Sciatic nerve (tissue), 2 donors: ENCODE results near the gene DROSHA. TPM values are rescaled to one million over a fixed set of nuclear protein-coding genes. Genes with fewer than 3 reads are reported as not detected.
A peak's percentile ranks its signal among the peaks of the same experiment; 100 is the strongest.

Source experiments
- ATAC-seq: fragments of 200-7000 bp; cut with Tn5 transposase; one replicate; pipeline ENCODE4 v1.9.1; 2020; ENCODE audit warnings: mild to moderate bottlenecking, moderate library complexity
- DNase-seq: peaks from one replicate; pipeline ENCODE4 v3.0.0-alpha.2; 2020; ENCODE audit warnings: low spot score
- intact Hi-C: fragments of 100-400 bp; cut with DNase I; formaldehyde crosslinking; loops from one replicate; pipeline ENCODE4 v1.14.2; 2022
- total RNA-seq: library from RNA; stranded (reverse); fragmentation: NEBNext Ultra II Directional; extraction: Animal tissue kit (Norgen Biotek cat#: 25700); gene quantifications from one replicate; pipeline ENCODE4 v1.2.1, GENCODE V29; 2021
- donor health status: DM: no; HTN: no; CAD: no.
- donor health status: DM: no; HTN: no; CAD: no.

DROSHA gene
- total RNA-seq, 1 donor from 2014 or later: 69.8 TPM

DNA sequence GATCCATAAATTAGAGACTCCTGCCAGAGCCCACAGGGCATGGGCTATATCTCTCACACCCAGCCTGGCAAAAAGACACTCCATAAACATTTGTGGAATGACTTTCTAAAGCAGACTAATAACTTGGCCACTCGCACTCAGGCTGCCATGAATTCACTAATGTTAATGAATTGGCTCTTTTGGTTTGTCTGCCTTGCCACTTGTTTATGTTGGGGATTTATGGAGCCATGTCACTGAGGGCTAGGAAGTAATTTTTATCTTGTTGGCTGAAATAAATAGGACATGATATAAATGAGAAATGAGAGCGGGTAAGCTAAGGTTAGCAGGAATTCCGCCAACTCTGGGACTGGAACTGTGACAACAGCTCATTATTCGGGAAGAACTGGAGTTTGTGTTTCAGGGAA lies 55.2 kb downstream of the DROSHA start:
- ATAC-seq (no peak), DNase-seq (no peak)
- intact Hi-C loops: no loop called here

DNA sequence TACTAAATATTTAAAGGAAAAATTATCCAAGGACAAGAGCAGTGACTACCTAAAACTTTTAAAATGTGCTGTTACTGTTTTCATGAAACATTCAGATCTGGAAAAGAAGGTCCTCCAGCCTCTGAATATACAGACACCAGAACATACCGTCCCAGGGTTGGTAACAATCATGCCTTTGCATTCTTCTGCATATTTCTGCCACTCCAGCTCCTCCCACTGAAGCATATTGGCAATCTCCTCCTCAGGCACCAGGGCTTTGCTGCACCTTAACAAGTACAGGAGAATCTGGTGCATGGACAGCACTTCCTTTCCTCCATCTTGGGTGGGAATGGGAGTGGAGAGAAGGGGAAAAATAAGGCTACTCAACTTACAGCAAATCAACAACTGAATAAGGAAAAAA lies 60.0 kb downstream of the DROSHA start:
- DNase-seq (no peak), ATAC-seq (no peak)
- intact Hi-C loops: no loop called here

DNA sequence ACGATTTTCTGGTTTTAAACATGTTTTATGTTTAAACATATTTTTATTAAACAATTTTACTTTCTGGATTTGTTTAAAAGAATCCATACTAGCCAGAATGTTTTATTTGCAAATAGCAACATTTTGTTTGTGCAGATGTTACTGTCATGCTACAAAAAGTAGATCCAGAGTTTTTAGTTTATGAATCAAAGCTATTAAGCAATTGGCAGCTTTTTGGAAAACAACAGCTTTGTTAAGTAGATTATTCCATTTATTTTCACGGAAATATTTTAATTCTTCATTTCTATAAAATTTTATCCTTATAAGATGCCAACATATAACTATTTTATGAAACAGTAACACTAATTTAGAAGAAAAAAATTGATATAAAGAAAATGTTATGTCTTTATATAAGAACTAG lies 60.9 kb downstream of the DROSHA start:
- intact Hi-C loops: no loop called here

DNA sequence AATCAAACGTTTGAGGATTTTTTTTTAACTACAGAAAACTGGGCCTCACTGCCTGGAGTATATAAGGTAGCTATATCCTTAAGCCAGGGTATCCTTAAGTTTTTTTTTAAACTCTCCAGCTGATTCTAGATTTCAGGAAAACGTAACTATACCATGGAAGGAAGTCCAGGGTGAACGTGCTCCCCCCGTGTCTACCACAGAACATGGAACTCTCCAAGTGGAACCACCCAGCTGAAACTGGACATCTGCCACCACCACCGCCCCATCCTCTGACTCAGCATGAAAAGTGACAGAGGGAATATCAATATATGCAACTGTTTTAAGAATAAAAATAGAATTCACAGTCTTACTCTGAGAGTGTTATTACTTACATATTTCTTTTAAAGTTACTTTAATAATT lies 61.3 kb downstream of the DROSHA start:
- DNase-seq: peak; percentile 68
- no peak for ATAC-seq
- intact Hi-C loops: no loop called here

More for the DNA sequence above, 60.9 kb downstream of the DROSHA start:
- ATAC-seq (no peak), DNase-seq (no peak)

DNA sequence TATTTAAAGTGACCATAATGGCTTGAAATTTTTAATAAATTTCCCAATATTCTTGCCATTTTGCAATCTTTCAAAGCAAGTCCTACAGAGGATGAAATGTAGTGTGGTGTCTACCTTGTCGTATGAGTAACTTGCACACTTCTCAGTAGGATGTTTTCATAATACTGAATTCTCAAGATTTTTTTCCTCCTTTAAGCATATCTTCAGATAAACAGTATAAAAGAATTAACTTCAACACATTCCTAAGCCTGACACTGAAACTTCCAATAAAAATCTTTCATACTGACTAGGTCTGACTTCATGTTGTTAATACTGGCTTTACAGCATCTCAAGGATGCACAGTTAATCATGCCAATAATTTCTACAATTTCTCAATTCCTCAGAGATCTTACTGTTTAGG lies 62.0 kb downstream of the DROSHA start:
- intact Hi-C loops: no loop called here
- DNase-seq (no peak), ATAC-seq (no peak)

DNA sequence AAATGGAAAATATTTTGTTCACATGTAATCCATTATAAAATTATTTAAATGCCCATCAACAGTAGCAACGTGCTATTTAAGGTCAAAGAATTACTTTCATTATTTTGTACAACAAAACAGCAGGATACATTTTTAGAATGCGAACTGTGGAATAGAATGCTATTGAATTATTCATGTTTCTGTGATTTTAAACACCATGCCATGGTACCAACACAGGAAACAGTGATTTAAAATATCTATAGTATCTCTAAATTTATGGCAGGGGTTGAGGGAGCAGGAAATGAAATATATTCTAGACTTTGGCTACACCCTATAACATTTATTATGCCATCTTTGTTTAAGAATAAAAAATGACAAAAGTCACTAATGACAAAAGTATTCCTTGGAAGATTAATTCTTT lies 62.4 kb downstream of the DROSHA start:
- ATAC-seq: no peak

DNA sequence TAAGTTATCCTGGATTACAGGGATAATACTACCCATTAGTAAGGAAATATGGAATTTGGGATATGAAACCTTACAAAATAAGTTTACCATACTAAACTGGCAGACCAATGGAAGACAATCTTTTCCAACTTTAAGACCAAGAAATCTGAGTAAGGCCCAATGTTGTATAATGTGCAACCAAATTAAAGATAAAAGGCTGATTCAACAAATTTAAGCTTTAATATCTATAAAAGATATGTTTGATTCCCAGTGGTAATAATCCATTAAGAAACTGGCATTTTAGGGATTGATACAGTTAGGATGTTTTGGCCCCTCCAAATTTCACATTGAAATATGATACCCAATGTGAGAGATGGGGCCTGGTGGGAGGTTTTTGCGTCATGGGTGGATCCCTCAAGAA lies 66.6 kb downstream of the DROSHA start:
- no peak for DNase-seq
- intact Hi-C loops: no loop called here
- no peak for ATAC-seq

More for the DNA sequence above, 62.4 kb downstream of the DROSHA start:
- intact Hi-C loops: no loop called here
- no peak for DNase-seq

DNA sequence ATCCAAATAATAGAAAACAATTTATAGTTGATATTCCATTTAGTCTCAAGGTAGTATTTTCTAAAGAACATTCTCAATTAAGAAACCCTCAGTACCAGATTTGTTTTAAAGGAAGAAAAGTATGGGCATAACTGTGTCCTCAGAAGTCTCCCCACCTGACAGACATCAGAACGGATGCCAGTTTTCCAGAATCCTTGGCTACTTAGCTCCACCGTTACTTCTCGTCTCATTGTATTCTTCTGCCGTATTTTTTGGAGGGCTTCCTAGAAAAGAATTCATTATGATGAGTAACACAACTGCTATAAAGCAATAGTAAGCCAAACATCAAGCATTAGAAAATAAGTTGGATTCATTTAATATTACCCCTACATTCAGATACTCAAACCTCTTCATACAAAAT lies 67.8 kb downstream of the DROSHA start:
- intact Hi-C loops: no loop called here
- ATAC-seq (no peak), DNase-seq (no peak)

DNA sequence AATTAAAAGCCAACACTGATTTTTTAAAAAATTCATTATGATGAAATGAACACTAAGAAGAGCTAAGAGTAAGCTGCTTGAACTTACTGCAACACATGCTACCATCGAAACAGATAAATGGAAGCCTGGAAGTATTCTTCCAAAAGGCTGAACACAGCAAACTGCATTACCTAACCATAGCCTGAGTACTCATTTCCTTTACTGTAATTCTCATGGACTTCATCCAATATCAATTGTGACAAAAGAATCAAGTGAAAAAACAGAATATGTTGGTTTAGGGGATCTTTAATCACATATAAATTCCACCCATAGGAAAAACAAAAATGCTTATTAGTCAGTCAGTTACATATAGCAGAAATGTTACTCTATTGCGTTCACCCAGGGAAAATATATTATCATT lies 68.5 kb downstream of the DROSHA start:
- intact Hi-C loops: no loop called here
- ATAC-seq (no peak), DNase-seq (no peak)

DNA sequence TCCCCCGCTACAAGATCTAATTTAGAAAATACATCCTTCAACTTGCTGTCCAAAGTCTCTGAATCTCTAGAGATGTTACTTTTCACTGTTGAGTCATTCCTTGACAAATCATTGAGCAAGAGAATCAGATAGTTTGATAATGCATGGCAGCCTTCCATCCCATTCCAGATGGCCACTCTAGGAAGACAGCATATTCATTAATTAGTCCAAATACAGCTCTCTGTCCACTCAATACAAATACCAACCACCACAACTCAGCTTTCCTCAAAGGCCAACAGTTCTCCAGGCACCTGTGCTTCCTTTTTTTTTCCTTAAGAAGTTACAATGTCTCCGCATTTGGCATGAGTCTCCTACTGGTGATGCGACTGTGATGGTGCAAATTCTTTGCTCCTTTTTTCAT lies 72.3 kb downstream of the DROSHA start:
- intact Hi-C loops: no loop called here
- ATAC-seq: no peak
- DNase-seq: no peak

DNA sequence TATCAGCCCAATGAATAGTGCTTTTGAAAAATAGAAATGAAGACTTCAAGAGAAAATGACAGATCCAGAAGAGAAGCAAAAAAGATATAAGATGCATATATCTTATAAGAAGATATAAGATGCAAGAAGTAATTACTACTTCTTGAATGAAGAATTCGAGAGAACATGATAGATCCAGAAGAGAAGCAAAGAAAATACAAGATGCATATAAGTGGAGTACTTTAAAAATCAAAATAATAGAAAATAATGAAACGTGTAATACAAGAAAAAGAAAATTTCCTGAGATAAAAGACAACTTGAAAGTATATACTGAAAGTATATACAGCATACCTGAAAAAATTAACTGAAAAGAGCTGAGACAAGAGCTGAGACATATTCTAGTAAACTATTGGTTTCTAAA lies 76.7 kb downstream of the DROSHA start:
- intact Hi-C loops: no loop called here
- ATAC-seq: no peak
- DNase-seq: no peak

DNA sequence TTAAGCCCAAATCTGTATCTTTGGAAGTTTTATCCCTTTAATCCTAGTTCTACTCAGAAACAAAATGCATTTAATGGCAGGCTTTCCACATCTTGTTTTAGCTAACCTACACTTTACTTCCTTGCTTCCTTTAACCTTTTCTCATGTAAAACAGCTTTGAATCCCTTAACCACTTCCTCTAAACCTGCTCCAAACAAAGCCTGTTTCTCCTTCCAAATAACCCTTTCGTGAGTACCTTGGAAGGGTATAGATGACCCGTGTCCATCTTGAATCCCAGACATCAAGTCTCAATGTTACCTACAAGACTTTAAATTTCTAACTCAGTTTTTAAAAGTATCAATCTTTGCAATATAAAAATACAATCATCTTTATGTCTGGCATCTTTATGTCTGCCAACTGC lies 78.4 kb downstream of the DROSHA start:
- DNase-seq (no peak), ATAC-seq (no peak)
- intact Hi-C loops: no loop called here

DNA sequence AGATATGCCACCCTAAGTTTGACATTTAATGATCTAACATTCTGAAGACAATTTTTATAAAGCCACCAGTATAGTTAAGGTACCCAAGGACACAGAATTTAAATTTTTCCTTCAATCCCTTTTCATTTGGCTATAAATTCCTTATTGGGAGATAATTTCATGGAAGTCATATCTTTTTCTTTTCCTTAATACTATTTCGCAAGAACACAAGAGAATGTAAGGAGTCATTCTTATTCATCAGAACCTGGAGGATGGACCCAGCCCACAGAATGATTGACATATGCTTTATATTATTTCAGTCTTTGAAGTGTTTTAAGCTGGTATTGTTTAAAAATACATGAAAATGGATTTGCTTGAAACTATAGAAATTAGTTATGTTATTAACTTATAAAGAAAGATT lies 79.6 kb downstream of the DROSHA start:
- no peak for ATAC-seq
- no peak for DNase-seq
- intact Hi-C loops: no loop called here

DNA sequence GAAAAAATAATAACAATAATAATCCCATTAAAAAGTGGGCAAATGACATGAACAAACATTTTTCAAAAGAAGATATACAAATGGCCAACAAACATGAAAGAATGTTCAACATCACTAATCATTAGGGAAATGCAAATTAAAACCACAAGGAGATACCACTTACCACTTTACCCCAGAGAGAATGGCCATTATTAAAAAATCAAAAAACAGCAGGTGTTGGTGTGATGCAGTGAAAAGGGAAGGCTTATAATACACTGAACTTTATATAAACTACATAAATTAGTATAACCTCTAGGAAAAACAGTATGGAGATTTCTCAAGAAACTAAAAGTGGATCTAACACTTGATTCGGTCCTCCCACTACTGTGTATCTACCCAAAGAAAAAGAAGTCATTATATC lies 81.9 kb downstream of the DROSHA start:
- no peak for DNase-seq
- intact Hi-C loops: no loop called here
- no peak for ATAC-seq

DNA sequence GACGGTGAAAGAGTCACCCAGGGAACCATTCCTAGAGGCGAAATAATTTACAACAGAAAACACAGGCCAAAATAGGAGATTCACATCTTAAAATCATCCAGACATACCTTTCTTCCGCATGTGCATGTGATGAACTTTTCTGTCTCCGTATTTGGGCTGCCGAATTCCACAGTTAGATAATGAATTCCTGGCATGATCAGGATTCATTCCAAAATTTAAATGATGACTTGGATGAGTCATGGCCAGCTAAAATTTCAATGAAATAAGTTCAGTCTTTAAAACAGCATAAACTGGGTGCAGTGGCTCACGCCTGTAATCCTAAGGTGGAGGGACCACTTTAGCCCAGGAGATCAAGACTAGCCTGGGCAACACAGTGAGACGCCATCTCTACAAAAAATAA lies 82.7 kb downstream of the DROSHA start:
- no peak for DNase-seq
- no peak for ATAC-seq
- intact Hi-C loops: no loop called here

DNA sequence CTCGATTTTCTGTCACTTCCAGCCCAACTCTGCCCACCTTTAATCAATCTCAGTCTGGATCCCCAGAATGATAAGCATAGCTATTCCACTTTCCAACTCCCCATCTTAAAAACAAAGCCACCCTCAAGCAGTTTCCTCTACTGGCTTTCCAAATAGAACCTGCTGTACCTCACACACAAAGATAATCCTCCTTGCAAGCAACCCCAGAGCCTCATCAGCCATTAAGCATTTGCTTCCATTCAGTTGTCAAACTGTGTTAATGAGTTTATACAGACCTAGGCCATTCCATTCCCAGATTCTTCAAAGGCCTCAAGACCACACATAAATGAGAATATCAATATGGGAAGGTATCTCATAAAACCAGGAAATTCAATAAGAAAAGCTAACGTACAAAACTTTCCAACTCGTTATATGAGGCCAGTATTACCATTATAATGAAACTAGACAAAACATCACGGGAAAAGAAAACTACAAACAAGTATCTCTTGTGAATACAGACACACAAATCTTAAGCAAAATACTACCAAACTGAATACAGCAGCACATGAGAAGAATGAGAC lies 86.8 kb downstream of the DROSHA start:
- intact Hi-C loops: no loop called here
- no peak for ATAC-seq

DNA sequence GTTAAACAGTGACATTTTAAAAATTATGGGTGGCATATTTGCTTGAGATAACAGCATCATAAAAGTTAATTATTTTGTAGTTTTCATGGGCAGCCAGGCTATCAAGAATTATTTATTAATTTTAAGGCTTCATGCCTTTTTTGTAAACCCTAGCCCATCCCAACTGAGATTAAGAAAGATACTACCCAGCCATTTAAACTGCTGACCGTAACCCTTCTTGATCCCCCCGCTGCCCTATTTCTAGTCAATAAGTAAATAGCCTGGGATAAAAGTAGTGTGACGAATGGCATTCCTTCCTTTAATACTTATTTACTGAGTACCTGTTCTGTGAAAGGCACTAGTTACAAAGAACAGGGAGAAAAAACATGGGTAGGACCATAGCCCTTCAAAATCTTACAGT lies 88.3 kb downstream of the DROSHA start:
- intact Hi-C loops: no loop called here

More for the DNA sequence above, 86.8 kb downstream of the DROSHA start:
- DNase-seq: no peak

DNA sequence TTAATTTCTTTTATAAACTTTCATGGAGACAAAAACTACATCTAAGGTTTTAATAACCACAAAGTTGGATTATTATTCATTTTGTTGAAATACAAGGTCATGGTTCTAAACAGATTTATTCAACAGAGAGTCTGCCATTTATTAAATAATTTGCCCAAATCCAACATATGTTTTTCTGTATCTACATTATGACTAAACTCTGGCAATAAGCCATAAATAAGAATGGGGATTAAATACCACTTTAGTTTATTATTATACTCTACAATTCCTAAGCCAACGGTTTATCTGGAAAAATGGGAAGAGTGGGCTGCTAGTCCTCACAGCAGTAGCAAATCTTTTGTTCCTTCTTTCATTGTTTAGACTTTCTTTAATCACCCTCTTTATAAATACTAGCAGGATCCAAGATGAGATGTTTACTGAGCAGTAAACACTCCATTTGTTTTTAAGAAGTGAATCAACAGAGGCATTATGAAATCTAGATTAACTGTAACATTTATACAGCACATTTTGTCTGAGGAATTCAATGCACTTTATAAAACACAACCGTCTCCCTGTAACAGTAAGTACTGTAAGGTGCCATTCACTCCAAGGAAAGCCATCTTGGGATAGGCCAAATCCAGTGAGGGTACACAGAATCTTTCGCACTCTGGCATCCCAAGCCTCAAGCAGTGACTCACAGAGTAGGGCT lies 89.7 kb downstream of the DROSHA start:
- no peak for ATAC-seq

More for the DNA sequence above, 88.3 kb downstream of the DROSHA start:
- no peak for DNase-seq
- ATAC-seq: no peak

DNA sequence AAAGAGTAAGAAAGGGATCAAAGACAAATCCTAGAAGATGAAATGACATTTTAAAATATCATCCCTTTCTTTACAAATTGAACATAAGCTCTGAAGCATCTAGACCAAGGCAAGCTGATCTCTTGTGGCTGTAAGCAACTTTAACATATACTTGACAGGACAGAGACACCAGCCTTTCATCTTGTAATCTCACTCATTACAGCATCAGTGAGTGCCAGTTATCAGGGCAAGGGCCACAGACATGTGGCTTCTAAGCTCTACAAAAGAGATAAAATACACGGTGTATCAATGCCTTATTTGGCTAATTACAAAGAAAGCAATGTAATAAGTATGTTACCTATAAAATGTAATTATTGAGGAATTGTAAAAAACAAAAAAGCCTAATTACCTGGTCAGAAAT lies 95.0 kb downstream of the DROSHA start:
- no peak for ATAC-seq
- intact Hi-C loops: no loop called here

More for the DNA sequence above, 89.7 kb downstream of the DROSHA start:
- intact Hi-C loops: no loop called here
- no peak for DNase-seq

DNA sequence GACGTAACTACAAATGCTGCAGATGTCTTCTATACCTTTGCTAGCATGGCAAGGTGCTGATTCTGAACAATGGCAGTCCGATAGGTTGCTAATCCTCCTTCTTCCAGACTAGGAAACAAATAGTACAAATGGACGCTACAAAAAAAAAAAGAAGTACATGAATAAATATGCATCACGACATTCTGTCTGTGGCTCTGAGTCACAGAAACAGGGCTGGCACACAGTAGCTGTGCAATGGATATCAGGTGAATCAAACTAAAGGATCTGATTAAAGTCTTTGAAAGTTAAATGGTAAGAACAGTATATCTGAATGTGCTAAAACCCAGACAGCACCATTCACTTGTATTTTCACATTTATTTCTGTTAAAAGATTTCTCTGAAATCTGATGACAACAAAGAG lies 96.2 kb downstream of the DROSHA start:
- DNase-seq (no peak), ATAC-seq (no peak)
- intact Hi-C loops: no loop called here

More for the DNA sequence above, 95.0 kb downstream of the DROSHA start:
- DNase-seq: no peak

DNA sequence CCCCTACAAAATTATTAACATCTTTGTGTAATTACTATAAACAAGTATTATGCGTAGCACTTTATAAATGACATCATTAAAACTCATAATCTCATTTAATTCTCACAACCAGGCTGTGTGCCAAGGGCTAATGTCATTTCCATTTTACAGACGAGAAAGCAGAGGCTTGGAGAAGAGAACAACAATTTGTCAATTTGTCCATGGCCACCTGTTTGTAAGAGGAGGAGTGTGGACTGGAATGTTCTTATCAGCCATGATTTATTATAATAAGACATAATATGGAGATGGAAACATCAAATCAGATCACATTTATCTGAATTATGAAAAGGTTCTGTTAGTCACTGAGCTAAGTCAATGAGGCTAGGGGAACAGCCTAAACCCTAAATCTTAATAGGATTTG lies 97.0 kb downstream of the DROSHA start:
- ATAC-seq: no peak
- intact Hi-C loops: no loop called here
- DNase-seq: no peak
